HG03442 (cell line): ENCODE data around the gene FYB1.

Source experiments
- ATAC-seq: cut with Tn5 transposase; IDR thresholded peaks from one replicate; pipeline ENCODE4 v1.9.1; 2021; ENCODE audit warnings: mild to moderate bottlenecking, moderate library complexity; ENCODE audit not compliant: unreplicated experiment

Gene FYB1

DNA sequence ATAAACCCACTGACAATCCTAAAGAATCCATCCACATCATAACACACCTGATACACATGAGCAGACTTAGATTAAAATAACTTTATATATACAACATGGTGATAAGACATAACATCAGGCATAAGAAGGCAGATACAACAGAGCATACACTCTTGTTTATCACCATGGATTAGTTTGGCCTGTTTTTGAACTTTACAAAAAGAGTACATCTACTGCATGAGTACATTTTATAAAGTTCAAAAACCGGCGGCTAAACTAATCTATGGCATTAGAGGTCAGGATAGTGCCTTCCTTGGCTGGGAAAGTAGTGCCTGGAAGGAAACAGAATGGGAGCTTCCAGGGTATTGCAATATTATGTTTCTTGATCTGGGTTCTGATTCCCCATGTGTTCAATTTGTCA, 160.3 kb downstream of the FYB1 start:
- ATAC-seq = no peak

- peak; percentile 77 for ATAC-seq
Measured at GRCh38 chr5:39058178-39058921, 161.0 kb downstream of the FYB1 start.

GRCh38 chr5:39057734-39058133, 161.6 kb downstream of the FYB1 start:
- peak; percentile 50 for ATAC-seq

DNA sequence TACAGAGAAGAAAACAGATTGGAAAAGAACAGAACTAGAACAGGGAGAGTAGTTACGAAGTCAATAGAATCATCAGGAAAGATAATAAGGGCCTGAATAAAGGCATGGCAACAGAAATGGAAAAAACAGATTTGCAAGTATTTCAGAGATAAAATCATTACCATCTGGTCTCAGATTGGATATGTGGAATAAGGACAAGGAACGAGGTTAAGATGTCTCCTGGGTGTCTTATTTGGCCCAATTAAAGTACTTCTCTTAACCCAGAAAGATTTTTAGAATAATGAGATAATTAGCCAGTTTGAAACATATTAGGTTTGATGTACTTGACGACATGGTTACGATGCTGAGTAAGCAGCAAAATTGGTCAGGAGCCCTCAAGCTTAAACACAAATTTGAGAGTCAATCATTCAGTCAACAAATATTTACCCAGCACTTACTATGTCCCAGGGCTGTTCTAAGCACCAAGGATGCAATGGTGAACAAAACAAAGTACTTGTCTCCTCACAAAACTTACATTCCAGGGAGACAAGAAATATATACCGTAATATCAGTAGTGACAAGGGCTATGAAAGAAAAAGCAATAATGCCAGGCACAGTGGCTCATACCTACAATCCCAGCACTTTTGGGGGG, 163.5 kb downstream of the FYB1 start:
- ATAC-seq = no peak
